Measurements from ENCODE around the gene NMUR1.

Gene NMUR1

GRCh38 chr2:231525248-231526163, 4.7 kb downstream of the NMUR1 start:
- DNase-seq = no peak

- DNase-seq = no peak
These were observed 5.6 kb downstream of the NMUR1 start for GRCh38 chr2:231524477-231525247.

- peak; percentile 57 for DNase-seq
These were observed 6.6 kb downstream of the NMUR1 start for GRCh38 chr2:231523451-231524285.

GRCh38 chr2:231522418-231523180, 7.6 kb downstream of the NMUR1 start:
- DNase-seq = no peak

- no peak for DNase-seq
These were observed 8.8 kb downstream of the NMUR1 start for GRCh38 chr2:231521443-231521842.

DNA sequence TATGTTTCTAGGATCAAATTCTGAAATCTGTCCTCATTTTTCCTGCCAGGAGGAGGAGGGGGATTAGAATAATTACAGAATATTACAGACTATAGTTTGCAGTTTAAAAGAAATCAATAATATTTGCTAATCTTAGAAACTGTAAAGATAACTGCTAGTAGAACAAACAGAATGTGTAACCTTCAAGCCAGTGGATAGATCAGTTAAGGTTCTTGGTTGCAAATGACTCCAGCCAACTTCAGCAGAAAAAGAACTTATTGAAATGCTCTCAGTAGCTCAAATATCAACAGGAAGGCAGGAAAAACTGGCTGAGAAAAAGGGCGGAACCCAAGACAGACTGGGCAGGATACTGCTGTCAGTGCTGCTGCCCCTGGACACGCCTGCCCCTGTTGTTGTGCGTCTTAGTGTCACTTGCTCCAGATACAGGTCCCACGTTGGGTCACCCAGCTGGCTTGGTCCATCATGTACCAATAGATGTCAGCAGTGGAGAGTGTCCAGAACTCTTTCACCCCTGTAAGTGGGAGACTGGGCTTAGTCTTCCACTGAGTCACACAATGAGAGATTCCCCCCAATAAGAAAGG, 10.2 kb downstream of the NMUR1 start:
- no peak for DNase-seq

- no peak for DNase-seq
These were observed 11.5 kb downstream of the NMUR1 start for GRCh38 chr2:231518771-231519170.

- DNase-seq = no peak
These were observed 14.6 kb downstream of the NMUR1 start for GRCh38 chr2:231515603-231516002.

DNA sequence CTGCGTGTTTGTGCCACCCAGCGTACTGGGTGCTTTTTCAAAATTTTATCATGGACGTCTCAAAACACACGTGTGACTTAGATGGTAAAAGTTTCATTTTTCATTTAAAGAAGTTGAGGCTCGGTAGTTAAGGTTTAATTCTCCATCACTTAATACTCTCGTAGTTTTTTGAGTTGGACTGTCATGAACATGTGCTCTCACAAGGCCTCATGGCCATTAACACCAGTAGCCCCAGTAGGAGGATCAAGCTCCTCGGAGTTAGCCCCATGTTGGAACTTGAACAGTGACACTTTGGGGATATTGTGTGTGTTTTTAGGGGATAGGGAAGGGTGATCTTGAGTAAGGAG, 15.3 kb downstream of the NMUR1 start:
- peak; percentile 16 for DNase-seq

DNA sequence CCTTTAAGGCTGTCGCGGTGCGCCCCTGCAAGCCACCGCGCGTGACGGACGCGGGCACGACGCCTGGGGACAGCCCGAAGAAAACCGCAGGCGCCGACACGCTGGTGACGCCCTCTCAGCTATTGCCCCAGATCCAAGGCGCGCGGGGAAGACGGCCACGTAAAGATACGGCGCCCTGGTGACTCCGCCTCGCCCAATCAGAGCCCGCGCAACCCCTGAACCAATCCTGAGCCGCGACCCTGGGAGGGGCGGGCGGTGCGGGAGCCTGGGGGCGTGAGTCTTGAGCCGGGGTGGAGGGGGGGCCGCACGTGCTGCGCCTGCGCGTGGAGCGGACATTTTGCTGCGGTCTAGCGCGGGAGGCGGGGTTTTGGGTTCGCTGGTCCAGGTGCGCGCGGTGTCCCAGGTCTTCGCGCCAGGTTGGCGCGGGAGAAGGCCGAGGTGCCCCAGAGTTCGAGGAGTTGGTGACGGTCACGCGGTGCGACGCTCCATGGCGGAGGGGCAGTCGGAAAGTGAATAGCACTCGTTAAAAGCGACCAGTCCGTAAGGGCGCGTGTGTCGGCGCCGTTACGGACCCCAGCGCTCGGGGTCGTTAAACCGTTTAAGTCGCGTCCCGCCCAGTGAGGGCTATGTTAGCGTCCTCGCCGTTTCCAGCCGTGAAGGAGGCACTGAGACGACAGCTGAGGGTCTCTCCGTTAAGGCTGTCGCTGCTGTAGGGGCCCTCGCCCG, 15.9 kb downstream of the NMUR1 start:
- peak; percentile 98 for DNase-seq

DNA sequence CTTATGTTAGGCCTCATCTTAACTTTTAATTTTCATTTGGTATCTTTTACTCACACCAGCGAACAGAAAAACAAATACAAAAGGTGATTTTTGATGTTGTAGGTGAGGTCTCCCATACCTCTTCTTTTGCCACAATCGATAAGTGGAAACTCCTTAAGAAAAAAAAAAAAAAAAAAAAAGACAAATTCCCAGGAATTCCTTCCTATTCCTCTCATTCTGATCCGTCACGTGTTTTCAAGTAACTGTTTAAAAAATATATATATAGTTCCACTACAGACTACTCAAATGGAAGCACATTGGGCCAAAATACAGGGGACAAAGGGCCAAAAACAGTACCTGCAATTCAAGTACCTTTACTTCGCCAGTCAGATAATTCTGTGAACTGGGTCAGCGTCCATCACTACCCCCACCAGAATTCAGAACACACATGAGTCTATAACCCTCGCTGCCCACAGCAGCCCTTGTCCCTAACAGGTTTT, 16.5 kb downstream of the NMUR1 start:
- DNase-seq = no peak

DNA sequence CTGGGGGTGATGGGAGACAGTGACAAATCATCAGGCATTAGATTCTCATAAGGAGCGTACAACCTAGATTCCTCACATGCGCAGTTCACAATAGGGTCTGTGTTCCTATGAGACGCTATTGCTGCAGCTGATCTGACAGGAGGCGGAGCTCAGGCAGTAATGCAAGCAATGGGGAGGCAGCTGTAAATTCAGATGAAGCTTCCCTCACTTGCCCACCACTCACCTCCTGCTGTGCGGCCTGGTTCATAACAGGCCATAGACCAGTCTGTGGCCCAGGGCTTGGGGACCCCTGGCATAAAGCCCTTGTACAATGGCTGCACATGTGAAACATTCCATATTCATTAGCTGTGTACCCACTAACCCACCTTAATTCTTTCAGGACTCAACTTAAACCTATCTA, 18.0 kb downstream of the NMUR1 start:
- DNase-seq = no peak

DNA sequence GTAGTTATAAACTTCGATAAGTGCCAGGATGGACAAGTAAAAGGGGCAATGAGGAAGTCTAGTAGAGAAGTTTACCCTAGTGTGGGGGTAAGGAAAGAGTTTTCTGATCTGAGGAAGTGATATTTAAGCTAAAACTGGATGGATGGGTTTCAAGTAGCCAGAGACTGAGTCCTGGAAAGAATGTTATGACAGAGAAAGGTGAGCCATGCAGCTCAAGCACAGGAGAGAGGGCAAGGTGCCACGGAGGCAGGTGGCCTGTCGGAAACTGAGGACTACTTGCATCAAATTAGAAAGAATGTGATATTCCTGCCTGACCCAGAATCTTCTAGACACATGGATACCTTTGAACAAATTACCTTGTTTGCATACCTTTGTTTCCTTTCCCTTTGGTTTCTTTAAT, 26.5 kb downstream of the NMUR1 start:
- no peak for DNase-seq

DNA sequence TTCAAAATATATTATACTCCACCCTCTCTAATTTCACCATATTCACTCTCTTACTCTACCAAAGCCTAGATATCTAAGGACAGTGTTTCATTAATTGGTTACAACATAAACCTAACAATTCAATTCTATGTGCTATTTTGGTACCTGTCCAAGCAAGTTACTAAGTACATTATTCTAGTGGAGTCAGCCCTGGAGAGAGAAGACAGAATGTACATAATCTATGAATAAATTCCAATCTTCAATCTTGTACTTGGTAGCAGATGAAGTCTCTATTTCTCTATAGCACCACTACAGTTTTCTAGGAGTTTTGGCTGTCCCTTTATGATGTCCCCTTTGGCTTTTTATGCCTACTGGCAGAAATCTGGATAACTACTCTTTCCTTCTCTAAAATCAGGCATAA, 27.6 kb downstream of the NMUR1 start:
- no peak for DNase-seq

GRCh38 chr2:231497651-231498050, 32.6 kb downstream of the NMUR1 start:
- no peak for DNase-seq

DNA sequence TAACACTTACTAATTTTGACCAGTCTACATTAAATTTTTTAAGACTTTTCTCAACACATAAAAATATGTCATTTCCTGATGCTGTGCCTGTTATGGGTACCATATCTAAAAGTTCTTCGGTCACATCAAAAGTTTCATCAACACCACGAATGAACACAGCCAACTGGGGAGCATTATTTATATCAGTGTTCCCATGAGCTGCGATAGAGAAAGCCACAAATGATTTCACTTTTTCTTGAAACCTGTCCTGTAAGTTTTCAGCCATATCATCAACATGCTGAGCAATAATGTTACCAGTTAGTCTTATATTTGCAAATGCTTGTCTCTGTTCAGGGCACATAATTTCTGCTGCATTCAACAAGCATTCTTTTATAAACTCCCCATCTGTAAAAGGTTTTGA, 35.6 kb downstream of the NMUR1 start:
- no peak for DNase-seq

- DNase-seq = no peak
These were observed 39.4 kb downstream of the NMUR1 start for GRCh38 chr2:231490801-231491200.

- peak; percentile 30 for DNase-seq
These were observed 40.3 kb downstream of the NMUR1 start for GRCh38 chr2:231489990-231490389.

- no peak for DNase-seq
These were observed 41.9 kb downstream of the NMUR1 start for GRCh38 chr2:231488331-231488730.

- DNase-seq = no peak
These were observed 43.2 kb downstream of the NMUR1 start for GRCh38 chr2:231486851-231487596.

All from CD4-positive, alpha-beta T cell treated with Interleukin-17A for 1 hour (primary cell).